GM21576 (cell line): ENCODE measurements around the gene JUNB.
A peak's percentile ranks its signal among the peaks of the same experiment; 100 is the strongest.
"Not testable (repeated sequence)": the region's sequence is repeated elsewhere in the genome, so short reads cannot be mapped to it uniquely, and the experiment has no call there.

ENCODE experiments used
- ATAC-seq: cut with Tn5 transposase; IDR thresholded peaks from one replicate; pipeline ENCODE4 v1.9.1; 2021; ENCODE audit warnings: mild to moderate bottlenecking, moderate library complexity; ENCODE audit not compliant: unreplicated experiment

The JUNB gene

GRCh38 chr19:12788682-12789097, 2.6 kb upstream of the JUNB start:
- no peak for ATAC-seq

GRCh38 chr19:12789098-12789903, 2.0 kb upstream of the JUNB start:
- ATAC-seq: no peak

GRCh38 chr19:12789904-12790619, 1.2 kb upstream of the JUNB start:
- ATAC-seq: peak; percentile 30

GRCh38 chr19:12790628-12791344, 500 bp upstream of the JUNB start:
- ATAC-seq: no peak

DNA sequence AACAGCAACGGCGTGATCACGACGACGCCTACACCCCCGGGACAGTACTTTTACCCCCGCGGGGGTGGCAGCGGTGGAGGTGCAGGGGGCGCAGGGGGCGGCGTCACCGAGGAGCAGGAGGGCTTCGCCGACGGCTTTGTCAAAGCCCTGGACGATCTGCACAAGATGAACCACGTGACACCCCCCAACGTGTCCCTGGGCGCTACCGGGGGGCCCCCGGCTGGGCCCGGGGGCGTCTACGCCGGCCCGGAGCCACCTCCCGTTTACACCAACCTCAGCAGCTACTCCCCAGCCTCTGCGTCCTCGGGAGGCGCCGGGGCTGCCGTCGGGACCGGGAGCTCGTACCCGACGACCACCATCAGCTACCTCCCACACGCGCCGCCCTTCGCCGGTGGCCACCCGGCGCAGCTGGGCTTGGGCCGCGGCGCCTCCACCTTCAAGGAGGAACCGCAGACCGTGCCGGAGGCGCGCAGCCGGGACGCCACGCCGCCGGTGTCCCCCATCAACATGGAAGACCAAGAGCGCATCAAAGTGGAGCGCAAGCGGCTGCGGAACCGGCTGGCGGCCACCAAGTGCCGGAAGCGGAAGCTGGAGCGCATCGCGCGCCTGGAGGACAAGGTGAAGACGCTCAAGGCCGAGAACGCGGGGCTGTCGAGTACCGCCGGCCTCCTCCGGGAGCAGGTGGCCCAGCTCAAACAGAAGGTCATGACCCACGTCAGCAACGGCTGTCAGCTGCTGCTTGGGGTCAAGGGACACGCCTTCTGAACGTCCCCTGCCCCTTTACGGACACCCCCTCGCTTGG, 966 bp downstream of the JUNB start:
- no peak for ATAC-seq

- no peak for ATAC-seq
These were observed 1.6 kb downstream of the JUNB start for GRCh38 chr19:12792853-12793289.

DNA sequence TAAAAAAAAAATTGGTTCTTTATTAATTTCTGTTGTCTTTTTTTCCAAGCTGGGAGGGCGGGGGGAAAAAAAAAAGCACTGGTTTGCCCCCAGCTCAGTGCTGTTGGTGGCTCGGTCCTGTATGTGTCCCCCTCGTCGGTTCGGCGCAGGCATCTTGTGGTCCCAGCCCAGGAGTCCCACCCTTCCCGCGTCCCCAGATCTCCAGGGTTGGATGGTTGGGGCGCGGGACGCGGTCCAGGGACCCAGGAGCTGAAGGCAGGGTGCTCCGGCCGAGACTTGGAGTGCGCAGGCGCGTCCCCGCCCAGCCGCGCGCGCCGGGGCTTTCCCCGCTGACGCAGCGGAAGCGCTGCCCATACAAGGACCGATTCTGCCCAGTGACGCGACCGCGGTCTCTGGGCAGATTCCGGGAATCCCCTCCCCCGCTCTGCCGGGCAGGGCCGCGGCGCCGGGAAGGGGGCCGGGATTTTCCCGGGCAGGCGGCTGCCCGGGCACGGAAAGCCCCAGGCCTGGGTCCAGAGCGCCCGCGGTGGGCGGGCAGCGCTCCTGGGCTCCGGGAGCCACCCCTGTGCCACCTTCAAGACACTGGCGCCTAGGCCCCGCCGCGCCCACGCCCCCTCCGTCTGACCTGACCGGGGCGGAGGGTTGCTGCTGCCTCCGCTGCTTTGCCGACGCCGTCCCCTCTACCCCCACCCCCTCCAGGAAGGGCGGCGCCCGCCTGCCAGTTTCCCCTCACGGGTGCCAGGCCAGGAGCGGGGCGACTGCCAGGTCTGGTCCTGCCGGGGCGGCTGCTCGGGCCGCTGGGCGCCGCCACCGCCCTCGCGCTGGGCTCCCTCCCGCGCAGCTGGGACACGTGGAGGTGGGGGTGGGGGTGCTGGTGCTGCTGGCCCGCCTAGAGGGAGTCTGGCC, 2.3 kb downstream of the JUNB start:
- ATAC-seq: no peak

DNA sequence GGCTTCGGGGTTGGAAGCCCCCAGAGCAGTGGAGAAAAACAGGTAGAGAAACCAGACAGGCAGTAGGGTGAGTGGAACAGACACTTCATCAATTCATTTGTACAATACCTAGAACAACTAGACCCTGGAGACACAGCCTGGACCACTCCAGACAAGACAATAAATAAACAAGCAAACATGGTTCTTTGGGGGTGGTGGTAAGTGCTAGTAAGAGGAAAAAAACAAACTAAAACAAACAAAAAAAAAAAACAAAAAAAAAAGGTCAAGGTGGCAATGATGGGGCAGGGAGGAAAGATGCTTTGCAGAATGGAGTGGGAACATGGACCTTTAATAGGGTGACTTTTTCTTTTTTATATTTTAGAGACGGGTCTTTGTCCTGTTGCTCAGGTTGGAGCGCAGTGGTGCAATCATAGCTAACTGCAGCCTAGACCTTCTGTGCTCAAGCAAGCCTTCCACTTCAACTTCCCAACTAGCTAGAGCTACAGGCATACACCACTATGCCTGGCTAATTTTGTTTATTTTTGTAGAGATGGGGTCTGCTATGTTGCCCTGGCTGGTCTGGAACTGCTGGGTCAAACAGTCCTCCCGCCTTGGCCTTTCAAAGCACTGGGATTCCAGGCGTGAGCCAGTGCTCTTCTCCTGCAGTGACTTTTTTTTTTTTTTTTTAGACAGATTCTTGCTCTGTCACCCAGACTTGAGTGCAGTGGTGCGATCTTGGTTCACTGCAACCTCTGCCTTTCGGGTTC, 3.1 kb downstream of the JUNB start:
- ATAC-seq: no peak

- no peak for ATAC-seq
These were observed 3.7 kb downstream of the JUNB start for GRCh38 chr19:12794971-12795381.

GRCh38 chr19:12796146-12797071, 5.1 kb downstream of the JUNB start:
- ATAC-seq: no peak

DNA sequence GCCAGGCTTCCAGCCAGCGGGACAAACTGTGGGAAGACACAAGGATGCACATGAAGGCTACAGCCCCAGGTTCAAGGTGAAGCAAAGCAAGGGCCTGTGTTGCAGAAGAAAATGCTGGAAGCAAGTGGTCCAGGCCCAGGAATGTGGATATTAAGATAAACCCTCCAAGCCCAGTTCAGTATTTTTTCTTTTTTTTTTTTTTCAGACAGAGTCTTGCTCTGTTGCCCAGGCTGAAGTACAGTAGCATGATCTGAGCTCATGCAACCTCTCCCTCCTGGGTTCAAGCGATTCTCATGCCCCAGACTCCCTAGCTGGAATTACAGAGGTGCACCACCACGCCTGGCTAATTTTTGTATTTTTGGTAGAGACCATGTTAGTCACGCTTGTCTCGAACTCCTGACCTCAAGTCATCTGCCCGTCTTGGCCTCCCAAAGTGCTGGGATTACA, 5.9 kb downstream of the JUNB start:
- no peak for ATAC-seq

GRCh38 chr19:12797607-12798006, 6.3 kb downstream of the JUNB start:
- ATAC-seq: not testable (repeated sequence)

DNA sequence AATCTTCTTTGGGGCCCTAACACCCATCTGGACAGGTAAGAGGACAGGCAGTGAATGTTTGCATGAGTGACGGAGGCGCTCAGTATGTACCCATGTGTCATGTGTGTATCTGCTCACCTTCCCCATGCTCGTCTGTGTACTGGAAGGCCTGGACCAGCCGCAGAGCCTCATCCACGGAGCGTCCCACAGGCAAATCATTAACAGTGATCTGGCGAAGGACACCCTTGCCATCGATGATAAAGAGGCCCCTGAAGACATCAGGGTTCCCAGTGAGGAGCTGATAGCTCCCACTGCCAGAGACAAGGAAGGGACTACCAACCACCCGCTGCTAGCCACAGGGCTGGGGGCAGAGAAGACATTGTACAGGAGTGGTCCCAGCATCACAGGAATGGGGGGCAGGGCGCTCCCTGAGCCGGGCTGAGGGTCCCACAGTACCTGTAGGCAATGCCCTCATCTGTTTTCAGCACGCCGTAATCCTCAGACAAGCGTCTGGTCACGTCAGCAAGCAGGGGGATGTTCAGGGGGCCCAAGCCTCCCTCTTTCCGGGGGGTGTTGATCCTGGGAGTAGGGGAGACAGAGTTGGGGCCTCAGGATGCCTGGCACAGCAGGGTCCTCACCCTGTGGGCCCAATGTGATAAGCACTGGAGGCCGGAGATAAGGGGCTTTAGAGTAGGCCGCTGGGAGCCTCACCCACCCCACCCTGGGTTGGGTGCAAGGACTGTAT, 8.6 kb downstream of the JUNB start:
- no peak for ATAC-seq

DNA sequence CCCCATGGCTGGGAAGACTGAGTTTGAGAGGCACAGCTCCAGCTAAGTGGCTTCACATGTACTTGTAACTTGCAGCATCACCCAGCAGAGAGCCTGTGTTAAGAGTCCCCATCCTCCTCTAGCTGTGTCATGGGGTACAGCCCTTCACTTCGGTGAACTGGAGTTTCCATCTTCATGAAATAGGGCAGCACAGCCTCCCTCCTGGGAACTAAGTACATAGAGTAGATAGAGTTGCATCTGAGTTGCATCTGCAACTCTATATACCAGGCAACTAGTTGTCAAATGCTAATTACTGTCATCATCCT, 9.1 kb downstream of the JUNB start:
- no peak for ATAC-seq

- ATAC-seq: no peak
These were observed 9.7 kb downstream of the JUNB start for GRCh38 chr19:12800923-12801465.

- ATAC-seq: no peak
These were observed 10.4 kb downstream of the JUNB start, which contains the start of the genes PRDX2 and THSD8 for GRCh38 chr19:12801466-12802266. Gene PRDX2, minus strand, starts transcription at chr19:12801800. Its CDS starts 539 bp downstream, at chr19:12801261. Gene THSD8, plus strand, starts transcription at chr19:12802069. Its CDS starts 3 bp downstream, at chr19:12802072.
